ENCODE data around the gene ZNF385B.
"Not testable (repeated sequence)": the region's sequence is repeated elsewhere in the genome, so short reads cannot be mapped to it uniquely, and the experiment has no call there.

DNA sequence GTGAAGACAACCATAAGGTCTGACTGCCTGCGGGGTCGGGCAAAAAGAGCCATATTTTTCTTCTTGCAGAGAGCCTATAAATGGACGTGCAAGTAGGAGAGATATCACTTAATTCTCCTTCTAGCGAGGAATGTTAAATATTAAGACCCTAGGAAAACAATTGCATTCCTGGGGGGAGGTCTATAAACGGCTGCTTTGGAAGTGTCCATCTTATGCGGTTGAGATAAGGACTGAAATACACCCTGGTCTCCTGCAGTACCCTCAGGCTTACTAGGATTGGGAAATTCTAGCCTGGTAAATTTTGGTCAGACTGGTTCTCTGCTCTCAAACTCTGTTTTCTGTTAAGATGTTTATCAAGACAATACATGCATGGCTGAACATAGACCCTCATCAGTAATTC, 27.2 kb upstream of the ZNF385B start:
- TF ChIP-seq, protein P1, sequence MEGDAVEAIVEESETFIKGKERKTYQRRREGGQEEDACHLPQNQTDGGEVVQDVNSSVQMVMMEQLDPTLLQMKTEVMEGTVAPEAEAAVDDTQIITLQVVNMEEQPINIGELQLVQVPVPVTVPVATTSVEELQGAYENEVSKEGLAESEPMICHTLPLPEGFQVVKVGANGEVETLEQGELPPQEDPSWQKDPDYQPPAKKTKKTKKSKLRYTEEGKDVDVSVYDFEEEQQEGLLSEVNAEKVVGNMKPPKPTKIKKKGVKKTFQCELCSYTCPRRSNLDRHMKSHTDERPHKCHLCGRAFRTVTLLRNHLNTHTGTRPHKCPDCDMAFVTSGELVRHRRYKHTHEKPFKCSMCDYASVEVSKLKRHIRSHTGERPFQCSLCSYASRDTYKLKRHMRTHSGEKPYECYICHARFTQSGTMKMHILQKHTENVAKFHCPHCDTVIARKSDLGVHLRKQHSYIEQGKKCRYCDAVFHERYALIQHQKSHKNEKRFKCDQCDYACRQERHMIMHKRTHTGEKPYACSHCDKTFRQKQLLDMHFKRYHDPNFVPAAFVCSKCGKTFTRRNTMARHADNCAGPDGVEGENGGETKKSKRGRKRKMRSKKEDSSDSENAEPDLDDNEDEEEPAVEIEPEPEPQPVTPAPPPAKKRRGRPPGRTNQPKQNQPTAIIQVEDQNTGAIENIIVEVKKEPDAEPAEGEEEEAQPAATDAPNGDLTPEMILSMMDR (IDR thresholded peaks at IDR 0.05) = not testable (repeated sequence)
- TF ChIP-seq POLR2AphosphoS5 (IDR thresholded peaks at IDR 0.05) = not testable (repeated sequence)

All from esophagus muscularis mucosa (tissue), 3 donors.